Measurements from ENCODE around the gene MCRIP2.

The MCRIP2 gene

DNA sequence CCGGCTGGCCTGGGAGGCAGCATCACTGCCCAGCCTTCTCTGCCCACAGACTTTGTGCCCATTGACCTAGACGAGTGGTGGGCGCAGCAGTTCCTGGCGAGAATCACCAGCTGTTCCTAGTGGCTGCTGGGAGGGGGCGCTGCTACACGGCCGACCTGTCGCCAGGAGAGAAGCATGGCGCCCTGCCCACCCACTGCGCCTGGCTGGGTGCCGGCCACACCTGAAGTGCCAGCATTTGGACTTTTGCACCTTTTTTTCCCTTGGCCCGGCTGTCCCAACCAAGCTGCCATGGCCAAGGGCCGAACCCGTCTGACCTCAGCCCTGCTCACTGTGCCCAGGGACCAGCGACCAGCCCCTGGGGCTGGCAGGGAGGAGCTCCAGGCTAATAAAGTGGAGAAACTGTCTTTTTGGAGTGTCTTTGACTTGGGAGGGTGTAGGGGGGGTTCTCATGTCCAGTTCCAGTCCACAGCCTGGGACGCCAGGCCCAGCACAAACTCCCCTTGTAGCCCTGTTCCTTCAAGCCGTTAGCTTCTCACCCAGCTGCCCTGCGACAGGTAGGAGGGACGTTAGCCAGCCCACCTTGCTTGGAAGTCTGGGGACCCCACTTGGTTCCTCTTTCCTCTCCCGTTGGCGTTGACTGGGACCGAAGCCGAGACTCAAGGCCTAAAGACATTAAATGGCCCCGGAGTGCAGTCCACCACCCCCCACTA, 6.6 kb downstream of the MCRIP2 start:
- Mint-ChIP-seq H3K4me3 (peak overlapping the region; percentile 79 to 84 (median 84)), H3K27ac (peak overlapping the region in 2 of 3 experiments; percentile 69 to 79), H3K4me1 (no peaks in the 10 kb centered on the region), H3K36me3 (ENCODE audit: low read depth) (no peaks in the 10 kb centered on the region), H3K27me3 (ENCODE audit: low read depth) (peaks cover 14% of the 10 kb centered on the region), H3K9me3 (no peaks in the 10 kb centered on the region)
- peak; percentile 28 to 42 (median 40) for TF ChIP-seq CTCF (IDR thresholded peaks at IDR 0.05; ENCODE audit: unreplicated experiment in 3 of 3)

- Mint-ChIP-seq H3K9me3 (no peaks in the 10 kb centered on the region), H3K36me3 (ENCODE audit: low read depth) (no peaks in the 10 kb centered on the region), H3K27me3 (ENCODE audit: low read depth) (peaks cover 9% of the 10 kb centered on the region), H3K27ac (peak within 1 kb of the TSS in 2 of 3 experiments; percentile 69 to 79), H3K4me1 (no peaks in the 10 kb centered on the region), H3K4me3 (peak within 1 kb of the TSS; percentile 79 to 84 (median 84))
- no peak for TF ChIP-seq CTCF (IDR thresholded peaks at IDR 0.05; ENCODE audit: unreplicated experiment in 3 of 3)
These were observed 7.4 kb downstream of the MCRIP2 start, which contains the start of gene WDR90 for GRCh38 chr16:648781-649589. Gene WDR90 (plus strand): TSS chr16:649365. CDS start chr16:649417, 52 bp downstream.

GRCh38 chr16:649631-650030, 8.0 kb downstream of the MCRIP2 start:
- TF ChIP-seq CTCF (IDR thresholded peaks at IDR 0.05; ENCODE audit: unreplicated experiment in 3 of 3), result no peak
- no peaks in the 10 kb centered on the region for H3K4me1 Mint-ChIP-seq
- H3K36me3 Mint-ChIP-seq (ENCODE audit: low read depth), result no peaks in the 10 kb centered on the region
- peaks cover 3% of the 10 kb centered on the region for H3K27me3 Mint-ChIP-seq (ENCODE audit: low read depth)
- H3K4me3 Mint-ChIP-seq, result peak overlapping the region; percentile 79 to 81 (median 80)
- no peaks in the 10 kb centered on the region for H3K9me3 Mint-ChIP-seq
- no peak overlapping the region for H3K27ac Mint-ChIP-seq

DNA sequence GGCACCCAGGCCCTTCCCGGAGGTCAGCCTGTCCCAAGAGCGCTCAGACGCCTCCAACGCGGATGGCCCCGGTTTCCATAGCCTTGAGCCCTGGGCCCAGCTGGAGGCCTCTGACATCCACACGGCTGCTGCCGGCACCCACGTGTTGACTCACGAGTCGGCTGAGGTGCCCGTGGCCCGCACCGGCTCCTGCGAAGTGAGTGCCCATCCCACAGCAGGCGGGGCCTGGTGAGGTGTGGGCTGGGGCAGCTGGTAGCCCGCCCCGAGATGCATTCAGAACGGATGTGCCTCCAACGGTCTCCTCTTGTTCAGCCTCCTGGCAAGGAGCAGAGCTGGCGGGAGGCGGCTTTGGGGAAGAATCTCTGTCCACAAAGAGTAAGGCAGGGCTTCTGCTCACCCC, 10.2 kb downstream of the MCRIP2 start:
- Mint-ChIP-seq H3K36me3 (ENCODE audit: low read depth) (no peaks in the 10 kb centered on the region), H3K4me3 (peak overlapping the region; percentile 16 to 61 (median 20)), H3K27me3 (ENCODE audit: low read depth) (no peaks in the 10 kb centered on the region), H3K4me1 (no peaks in the 10 kb centered on the region), H3K27ac (no peak overlapping the region), H3K9me3 (no peaks in the 10 kb centered on the region)
- no peak for TF ChIP-seq CTCF (IDR thresholded peaks at IDR 0.05; ENCODE audit: unreplicated experiment in 3 of 3)

DNA sequence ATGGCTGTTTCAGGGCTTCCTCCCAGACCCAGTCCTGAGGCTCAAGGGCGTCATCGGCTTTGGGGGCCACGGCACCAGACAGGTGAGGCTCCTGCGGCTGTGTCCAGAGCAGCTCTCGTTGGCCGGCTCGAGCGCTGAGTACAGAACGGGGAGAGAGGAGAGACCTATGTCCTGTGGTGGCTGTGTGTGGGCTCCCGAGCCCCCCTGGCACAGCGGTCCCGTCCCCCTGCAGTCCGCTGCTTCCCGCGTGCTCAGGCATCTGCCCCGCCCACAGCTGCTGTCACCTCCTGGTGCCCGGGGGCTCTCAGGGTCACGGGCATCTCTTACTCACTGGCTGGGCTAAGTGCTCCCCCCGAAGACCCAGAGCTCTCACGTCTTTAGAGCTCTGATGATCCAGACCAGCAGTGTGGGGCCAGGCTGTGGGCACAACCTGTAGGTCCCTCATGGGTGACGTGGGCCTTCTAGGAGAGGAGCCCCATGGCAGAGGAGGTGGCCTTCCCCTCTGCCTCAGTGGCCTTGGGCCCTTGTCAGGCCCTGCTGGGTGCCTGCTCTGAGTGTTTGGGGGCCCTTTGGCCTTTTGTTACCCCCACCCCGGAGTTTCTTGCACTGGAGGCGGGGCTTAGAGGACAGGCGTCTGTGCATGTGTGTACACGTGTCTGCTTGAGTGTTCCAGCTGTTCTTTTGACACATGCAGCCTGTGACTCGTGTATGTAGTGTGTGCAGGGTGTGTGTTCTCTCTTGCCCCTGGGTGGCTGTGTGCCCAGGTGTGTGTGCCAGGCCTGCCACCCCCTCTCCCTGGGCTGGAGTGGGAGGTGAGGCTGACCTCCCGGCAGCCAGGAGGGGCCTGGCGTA, 11.1 kb downstream of the MCRIP2 start:
- no peaks in the 10 kb centered on the region for H3K9me3 Mint-ChIP-seq
- H3K4me1 Mint-ChIP-seq, result no peaks in the 10 kb centered on the region
- no peaks in the 10 kb centered on the region for H3K36me3 Mint-ChIP-seq (ENCODE audit: low read depth)
- no peak overlapping the region for H3K27ac Mint-ChIP-seq
- no peaks in the 10 kb centered on the region for H3K27me3 Mint-ChIP-seq (ENCODE audit: low read depth)
- H3K4me3 Mint-ChIP-seq, result peak overlapping the region; percentile 53 to 74 (median 64)
- TF ChIP-seq CTCF (IDR thresholded peaks at IDR 0.05; ENCODE audit: unreplicated experiment in 3 of 3), result no peak

Data from nephron (organoid).